ENCODE data around the gene KIFC3. TPM values are rescaled to one million over a fixed set of nuclear protein-coding genes. Genes with fewer than 3 reads are reported as not detected.
"Not testable (repeated sequence)": the region's sequence is repeated elsewhere in the genome, so short reads cannot be mapped to it uniquely, and the experiment has no call there.

Gene KIFC3, protein sequence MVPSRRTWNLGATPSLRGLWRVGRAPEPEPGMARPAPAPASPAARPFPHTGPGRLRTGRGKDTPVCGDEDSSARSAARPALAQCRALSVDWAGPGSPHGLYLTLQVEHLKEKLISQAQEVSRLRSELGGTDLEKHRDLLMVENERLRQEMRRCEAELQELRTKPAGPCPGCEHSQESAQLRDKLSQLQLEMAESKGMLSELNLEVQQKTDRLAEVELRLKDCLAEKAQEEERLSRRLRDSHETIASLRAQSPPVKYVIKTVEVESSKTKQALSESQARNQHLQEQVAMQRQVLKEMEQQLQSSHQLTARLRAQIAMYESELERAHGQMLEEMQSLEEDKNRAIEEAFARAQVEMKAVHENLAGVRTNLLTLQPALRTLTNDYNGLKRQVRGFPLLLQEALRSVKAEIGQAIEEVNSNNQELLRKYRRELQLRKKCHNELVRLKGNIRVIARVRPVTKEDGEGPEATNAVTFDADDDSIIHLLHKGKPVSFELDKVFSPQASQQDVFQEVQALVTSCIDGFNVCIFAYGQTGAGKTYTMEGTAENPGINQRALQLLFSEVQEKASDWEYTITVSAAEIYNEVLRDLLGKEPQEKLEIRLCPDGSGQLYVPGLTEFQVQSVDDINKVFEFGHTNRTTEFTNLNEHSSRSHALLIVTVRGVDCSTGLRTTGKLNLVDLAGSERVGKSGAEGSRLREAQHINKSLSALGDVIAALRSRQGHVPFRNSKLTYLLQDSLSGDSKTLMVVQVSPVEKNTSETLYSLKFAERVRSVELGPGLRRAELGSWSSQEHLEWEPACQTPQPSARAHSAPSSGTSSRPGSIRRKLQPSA
- total RNA-seq: 5.8 TPM

- Histone ChIP-seq H3K9me3 (ENCODE audit: low read depth, low read length) (no peaks in the 10 kb centered on the region), H3K4me1 (ENCODE audit: insufficient read depth, low read length) (peaks cover 40% of the 10 kb centered on the region), H3K27me3 (ENCODE audit: insufficient read depth, low read length) (peaks cover 26% of the 10 kb centered on the region), H3K4me3 (ENCODE audit: low read length) (peak within 1 kb of the TSS; percentile 13)
These were observed at the start of gene KIFC3 for GRCh38 chr16:57802341-57803133. TSS of gene KIFC3 (minus strand) at chr16:57802491. CDS start at chr16:57798243, 4,248 bp downstream.

GRCh38 chr16:57848181-57848580 is 45.9 kb upstream of the KIFC3 start:
- Histone ChIP-seq H3K27me3 (ENCODE audit: insufficient read depth, low read length) (no peaks in the 10 kb centered on the region), H3K9me3 (ENCODE audit: low read depth, low read length) (no peaks in the 10 kb centered on the region), H3K4me3 (ENCODE audit: low read length) (no peak overlapping the region), H3K4me1 (ENCODE audit: insufficient read depth, low read length) (no peaks in the 10 kb centered on the region)

DNA sequence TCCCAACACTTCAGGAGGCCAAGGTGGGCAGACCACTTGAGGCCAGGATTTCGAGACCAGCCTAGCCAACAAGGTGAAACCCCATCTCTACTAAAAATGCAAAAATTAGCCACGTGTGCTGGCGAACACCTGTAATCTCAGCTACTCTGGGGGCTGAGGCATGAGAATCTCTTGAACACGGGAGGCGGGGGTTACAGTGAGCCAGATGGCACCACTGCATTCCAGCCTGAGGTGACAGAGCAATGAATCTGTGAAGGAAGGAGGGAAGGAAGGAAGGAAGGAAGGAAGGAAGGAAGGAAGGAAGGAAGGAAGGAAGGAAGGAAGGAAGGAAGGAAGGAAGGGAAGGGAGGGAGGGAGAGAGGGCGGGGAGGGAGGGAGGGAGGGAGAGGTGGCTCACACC is 44.6 kb upstream of the KIFC3 start:
- not testable (repeated sequence) for H3K9me3 ChIP-seq (ENCODE audit: low read depth, low read length); H3K4me3 ChIP-seq (ENCODE audit: low read length)

DNA sequence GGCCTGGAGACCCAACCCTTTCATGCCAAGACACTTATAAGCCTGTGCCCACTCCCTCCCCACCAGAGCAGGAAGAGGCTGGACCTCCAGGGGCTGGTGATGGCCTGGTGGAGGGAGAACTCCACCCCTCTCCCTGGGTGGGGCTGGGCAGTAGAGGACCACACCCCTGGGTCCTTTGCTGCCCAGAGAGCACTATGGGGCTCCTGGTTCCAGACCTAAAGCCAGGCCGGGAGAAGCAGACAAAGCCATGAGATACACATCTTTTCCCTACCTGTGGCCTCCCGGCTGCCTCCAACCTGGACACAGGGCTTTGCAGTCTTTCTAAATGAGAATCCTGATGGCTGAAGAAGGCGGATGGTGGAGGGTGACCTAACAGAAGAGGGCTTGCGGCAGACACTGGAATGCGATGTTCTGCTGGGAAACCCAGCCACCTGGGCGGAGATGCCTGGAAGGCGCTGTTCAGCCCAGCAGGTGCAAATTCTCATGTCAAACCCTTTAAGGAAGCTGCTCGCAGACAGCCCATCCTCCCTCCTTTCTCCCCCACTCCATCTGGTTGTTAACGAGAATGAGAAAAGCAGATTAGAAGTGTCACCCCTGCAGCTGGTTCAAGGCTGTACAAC is 43.9 kb upstream of the KIFC3 start:
- Histone ChIP-seq H3K4me3 (ENCODE audit: low read length) (no peak overlapping the region), H3K9me3 (ENCODE audit: low read depth, low read length) (no peaks in the 10 kb centered on the region), H3K4me1 (ENCODE audit: insufficient read depth, low read length) (no peaks in the 10 kb centered on the region), H3K27me3 (ENCODE audit: insufficient read depth, low read length) (no peaks in the 10 kb centered on the region)

More for the DNA sequence above, 44.6 kb upstream of the KIFC3 start:
- H3K27me3 ChIP-seq (ENCODE audit: insufficient read depth, low read length); H3K4me1 ChIP-seq (ENCODE audit: insufficient read depth, low read length): not testable (repeated sequence)

- no peaks in the 10 kb centered on the region for H3K9me3 ChIP-seq (ENCODE audit: low read depth, low read length)
- H3K4me1 ChIP-seq (ENCODE audit: insufficient read depth, low read length): no peaks in the 10 kb centered on the region
- H3K4me3 ChIP-seq (ENCODE audit: low read length): no peak overlapping the region
- no peaks in the 10 kb centered on the region for H3K27me3 ChIP-seq (ENCODE audit: insufficient read depth, low read length)
These were observed 42.8 kb upstream of the KIFC3 start for GRCh38 chr16:57845115-57845514.

GRCh38 chr16:57844416-57845030 is 42.2 kb upstream of the KIFC3 start:
- no peaks in the 10 kb centered on the region for H3K27me3 ChIP-seq (ENCODE audit: insufficient read depth, low read length)
- no peaks in the 10 kb centered on the region for H3K4me1 ChIP-seq (ENCODE audit: insufficient read depth, low read length)
- H3K4me3 ChIP-seq (ENCODE audit: low read length): no peak overlapping the region
- no peaks in the 10 kb centered on the region for H3K9me3 ChIP-seq (ENCODE audit: low read depth, low read length)

DNA sequence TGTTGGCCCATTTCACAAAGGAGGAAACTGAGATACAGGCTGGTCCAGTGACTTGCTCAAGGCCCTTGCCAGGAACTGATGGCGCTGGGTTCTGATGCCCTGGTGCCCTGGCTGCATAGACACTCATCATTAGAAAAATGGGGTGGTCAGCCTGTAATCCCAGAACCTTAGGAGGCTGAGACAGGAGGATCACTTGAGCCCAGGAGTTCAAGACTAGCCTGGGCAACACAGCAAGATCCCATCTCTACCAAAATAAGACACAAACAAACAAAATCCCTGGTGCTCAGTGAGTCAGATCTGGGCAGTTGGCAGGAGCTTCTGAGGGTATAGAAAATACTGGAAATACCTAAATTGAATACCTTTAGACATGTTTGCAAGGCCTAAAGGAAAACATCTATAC is 41.1 kb upstream of the KIFC3 start:
- H3K4me1 ChIP-seq (ENCODE audit: insufficient read depth, low read length): no peaks in the 10 kb centered on the region
- H3K4me3 ChIP-seq (ENCODE audit: low read length): no peak overlapping the region
- no peaks in the 10 kb centered on the region for H3K9me3 ChIP-seq (ENCODE audit: low read depth, low read length)
- no peaks in the 10 kb centered on the region for H3K27me3 ChIP-seq (ENCODE audit: insufficient read depth, low read length)

GRCh38 chr16:57842601-57843000 is 40.3 kb upstream of the KIFC3 start:
- Histone ChIP-seq H3K4me3 (ENCODE audit: low read length) (no peak overlapping the region), H3K4me1 (ENCODE audit: insufficient read depth, low read length) (no peaks in the 10 kb centered on the region), H3K9me3 (ENCODE audit: low read depth, low read length) (no peaks in the 10 kb centered on the region)

DNA sequence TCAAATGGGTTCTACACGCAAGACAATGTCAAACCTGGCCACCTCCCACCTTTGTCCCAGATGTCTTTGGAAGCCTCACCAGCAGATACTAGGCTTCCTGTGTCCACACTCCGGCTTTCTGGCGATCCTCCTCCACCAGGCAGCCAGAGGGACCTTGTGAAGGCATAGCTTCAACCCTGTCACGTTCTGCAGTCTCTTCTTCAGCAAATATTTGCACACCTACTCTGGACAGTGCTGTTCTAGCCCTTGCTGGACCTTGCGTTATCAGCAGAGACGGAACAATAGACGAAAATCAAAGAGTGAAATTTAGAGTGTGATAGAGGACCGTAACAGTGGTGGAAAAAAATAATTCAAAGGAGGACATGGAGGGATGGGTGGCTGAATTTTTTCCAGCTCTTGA is 38.5 kb upstream of the KIFC3 start:
- Histone ChIP-seq H3K4me3 (ENCODE audit: low read length) (no peak overlapping the region), H3K4me1 (ENCODE audit: insufficient read depth, low read length) (no peaks in the 10 kb centered on the region), H3K9me3 (ENCODE audit: low read depth, low read length) (no peaks in the 10 kb centered on the region), H3K27me3 (ENCODE audit: insufficient read depth, low read length) (no peaks in the 10 kb centered on the region)

More at GRCh38 chr16:57842601-57843000, 40.3 kb upstream of the KIFC3 start:
- no peaks in the 10 kb centered on the region for H3K27me3 ChIP-seq (ENCODE audit: insufficient read depth, low read length)

- Histone ChIP-seq H3K4me3 (ENCODE audit: low read length) (no peak overlapping the region), H3K9me3 (ENCODE audit: low read depth, low read length) (no peaks in the 10 kb centered on the region), H3K27me3 (ENCODE audit: insufficient read depth, low read length) (no peaks in the 10 kb centered on the region), H3K4me1 (ENCODE audit: insufficient read depth, low read length) (no peaks in the 10 kb centered on the region)
These were observed 35.9 kb upstream of the KIFC3 start for GRCh38 chr16:57838161-57838560.

DNA sequence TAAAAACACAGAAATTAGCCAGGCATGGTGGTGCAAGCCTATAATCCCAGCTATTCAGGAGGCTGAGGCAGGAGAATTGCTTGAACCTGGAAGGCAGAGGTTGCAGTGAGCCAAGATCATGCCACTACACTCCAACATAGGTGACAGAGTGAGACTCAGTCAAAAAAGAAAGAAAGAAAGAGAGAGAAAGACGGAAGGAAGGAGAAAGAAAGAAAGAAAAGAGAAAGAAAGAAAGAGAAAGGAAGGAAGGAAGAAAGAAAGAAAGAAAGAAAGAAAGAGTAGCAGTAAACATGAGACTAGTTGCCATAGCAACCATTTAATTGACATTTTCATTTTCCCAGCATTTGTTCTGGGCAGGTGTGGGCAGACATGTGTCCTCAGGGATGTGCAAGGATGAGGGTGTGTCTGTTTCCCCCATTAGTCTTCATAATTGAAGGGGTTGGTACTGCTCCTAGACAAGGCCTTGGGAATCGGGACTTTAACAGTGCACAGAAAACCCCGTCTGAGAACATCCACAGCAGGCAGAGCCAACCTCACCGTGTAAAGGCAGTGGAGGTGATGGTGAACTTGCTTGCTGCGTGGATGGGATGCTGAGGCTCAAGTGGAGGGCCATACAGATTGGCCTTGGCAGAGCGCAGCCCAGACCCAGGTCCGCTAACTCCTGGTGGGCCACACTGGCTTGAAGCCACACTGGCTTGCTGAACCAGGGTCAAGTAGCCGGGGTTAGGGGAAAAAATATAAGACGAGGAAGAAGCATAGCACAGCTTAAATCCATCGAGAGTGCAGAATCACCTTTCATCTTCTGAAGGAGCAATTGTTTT is 35.2 kb upstream of the KIFC3 start:
- H3K27me3 ChIP-seq (ENCODE audit: insufficient read depth, low read length): no peaks in the 10 kb centered on the region
- H3K4me1 ChIP-seq (ENCODE audit: insufficient read depth, low read length): no peaks in the 10 kb centered on the region
- no peaks in the 10 kb centered on the region for H3K9me3 ChIP-seq (ENCODE audit: low read depth, low read length)
- H3K4me3 ChIP-seq (ENCODE audit: low read length): no peak overlapping the region

GRCh38 chr16:57835439-57835838 is 33.1 kb upstream of the KIFC3 start:
- H3K4me3 ChIP-seq (ENCODE audit: low read length); H3K9me3 ChIP-seq (ENCODE audit: low read depth, low read length); H3K27me3 ChIP-seq (ENCODE audit: insufficient read depth, low read length); H3K4me1 ChIP-seq (ENCODE audit: insufficient read depth, low read length): not testable (repeated sequence)

GRCh38 chr16:57834936-57835335 is 32.6 kb upstream of the KIFC3 start:
- H3K4me3 ChIP-seq (ENCODE audit: low read length): no peak overlapping the region
- no peaks in the 10 kb centered on the region for H3K9me3 ChIP-seq (ENCODE audit: low read depth, low read length)
- H3K27me3 ChIP-seq (ENCODE audit: insufficient read depth, low read length): no peaks in the 10 kb centered on the region
- no peaks in the 10 kb centered on the region for H3K4me1 ChIP-seq (ENCODE audit: insufficient read depth, low read length)
